Uterus (tissue), 4 donors: ENCODE data around the gene LIMS2. TPM values are rescaled to one million over a fixed set of nuclear protein-coding genes. Genes with fewer than 3 reads are reported as not detected.

ENCODE experiments used
- DNase-seq, 2 donors: peaks; one replicate each; pipeline ENCODE4 v3.0.0-alpha.2; 2019 to 2020
- H3K27ac ChIP-seq, 2 donors: fragments of 200-600 bp; sonication (generic); 1 replicate in 1 of 2; 2 replicates in 1 of 2; pipeline ENCODE4 v1.5.1; 2016 to 2018
- H3K27me3 ChIP-seq, 2 donors: fragments of 200-600 bp; sonication (generic); one replicate each; pipeline ENCODE4 v1.5.1; 2018 to 2019; ENCODE audit warnings: control low read depth in 1 of 2
- H3K36me3 ChIP-seq, 2 donors: fragments of 200-600 bp; sonication (generic); one replicate each; pipeline ENCODE4 v1.5.1; 2019; ENCODE audit warnings: control low read depth in 1 of 2
- H3K4me1 ChIP-seq, 2 donors: fragments of 200-600 bp; sonication (generic); one replicate each; pipeline ENCODE4 v1.5.1; 2018 to 2019; ENCODE audit warnings: control low read depth in 1 of 2
- H3K4me3 ChIP-seq, 2 donors: fragments of 200-600 bp; sonication (generic); 1 replicate in 1 of 2; 2 replicates in 1 of 2; pipeline ENCODE4 v1.5.1; 2018 to 2019; ENCODE audit warnings: mild to moderate bottlenecking in 1 of 2
- H3K9me3 ChIP-seq, 2 donors: fragments of 200-600 bp; sonication (generic); one replicate each; pipeline ENCODE4 v1.5.1; 2019; ENCODE audit warnings: control low read depth in 1 of 2
- POLR2A ChIP-seq, 2 donors: fragments of 450-650 bp; IDR thresholded peaks; one replicate each; pipeline ENCODE4 v1.6.1; 2016; ENCODE audit warnings: antibody characterized with exemption in 2 of 2, mild to moderate bottlenecking in 1 of 2, moderate library complexity in 1 of 2
- intact Hi-C: fragments of 100-400 bp; cut with DNase I; formaldehyde crosslinking; loops from one replicate; pipeline ENCODE4 v1.15.1; 2023; ENCODE audit warnings: low total_unique reads
- total RNA-seq, 4 donors: library from RNA; depleted of rRNA in 3 of 4; stranded (reverse); fragments of >200 nt in 3 of 4; gene quantifications; one replicate each; pipeline versions ENCODE4 v1.1.0 to v1.2.4, GENCODE V29; 2014 to 2023
- TF ChIP-seq, protein P1 (sequence below), 4 experiments: fragments of 200-600 bp in 2 of 4; fragments of 450-650 bp in 2 of 4; sonication (generic) in 2 of 4; IDR thresholded peaks; one replicate each; pipeline ENCODE4 v1.5.1; 2016 to 2019; ENCODE audit warnings: antibody characterized with exemption in 4 of 4, mild to moderate bottlenecking in 2 of 4, moderate library complexity in 1 of 4
- donor health status: DM: yes; HTN: yes; CAD: no.

Gene LIMS2
- total RNA-seq, 4 donors from 2014 or later, result 15.8 to 298 (median 66.2) TPM

DNA sequence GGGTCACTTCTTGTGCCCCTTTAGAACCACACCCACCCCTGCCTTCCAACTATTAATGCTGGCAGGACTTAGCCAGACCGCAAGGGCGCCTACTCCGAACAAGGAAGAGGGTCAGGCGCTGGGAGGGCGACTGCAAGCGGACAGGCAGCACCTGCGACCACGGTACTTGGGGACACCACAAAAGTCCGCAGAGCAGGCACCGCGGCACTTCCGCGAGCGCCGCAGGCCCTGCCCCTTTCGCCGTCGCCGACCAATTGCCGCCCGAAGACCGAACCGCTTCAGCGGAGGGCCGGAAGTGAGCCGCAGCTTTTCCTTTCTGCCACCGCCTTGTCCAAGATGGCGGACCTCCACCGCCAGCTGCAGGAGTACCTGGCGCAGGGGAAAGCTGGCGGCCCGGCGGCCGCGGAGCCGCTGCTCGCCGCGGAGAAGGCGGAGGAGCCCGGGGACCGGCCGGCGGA, 25.9 kb upstream of the LIMS2 start, which contains the start of gene SFT2D3:
Gene SFT2D3, plus strand, starts transcription at position 305 of the 458 bp plus-strand sequence. Its CDS starts 32 bp downstream, at position 337.
- peak within 1 kb of the TSS; percentile 54 to 93 for H3K4me3 ChIP-seq
- peak within 1 kb of the TSS; percentile 89 to 96 for H3K27ac ChIP-seq
- H3K9me3 ChIP-seq, result no peaks in the 10 kb centered on the region
- H3K27me3 ChIP-seq, result no peaks in the 10 kb centered on the region
- TF ChIP-seq, protein P1, sequence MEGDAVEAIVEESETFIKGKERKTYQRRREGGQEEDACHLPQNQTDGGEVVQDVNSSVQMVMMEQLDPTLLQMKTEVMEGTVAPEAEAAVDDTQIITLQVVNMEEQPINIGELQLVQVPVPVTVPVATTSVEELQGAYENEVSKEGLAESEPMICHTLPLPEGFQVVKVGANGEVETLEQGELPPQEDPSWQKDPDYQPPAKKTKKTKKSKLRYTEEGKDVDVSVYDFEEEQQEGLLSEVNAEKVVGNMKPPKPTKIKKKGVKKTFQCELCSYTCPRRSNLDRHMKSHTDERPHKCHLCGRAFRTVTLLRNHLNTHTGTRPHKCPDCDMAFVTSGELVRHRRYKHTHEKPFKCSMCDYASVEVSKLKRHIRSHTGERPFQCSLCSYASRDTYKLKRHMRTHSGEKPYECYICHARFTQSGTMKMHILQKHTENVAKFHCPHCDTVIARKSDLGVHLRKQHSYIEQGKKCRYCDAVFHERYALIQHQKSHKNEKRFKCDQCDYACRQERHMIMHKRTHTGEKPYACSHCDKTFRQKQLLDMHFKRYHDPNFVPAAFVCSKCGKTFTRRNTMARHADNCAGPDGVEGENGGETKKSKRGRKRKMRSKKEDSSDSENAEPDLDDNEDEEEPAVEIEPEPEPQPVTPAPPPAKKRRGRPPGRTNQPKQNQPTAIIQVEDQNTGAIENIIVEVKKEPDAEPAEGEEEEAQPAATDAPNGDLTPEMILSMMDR (IDR thresholded peaks at IDR 0.05), result peak in 1 of 4 experiments; percentile 4
- peak; percentile 77 to 83 for TF ChIP-seq POLR2A (IDR thresholded peaks at IDR 0.05)
- peaks cover 6 to 7% of the 10 kb centered on the region in 2 donors for H3K4me1 ChIP-seq
- H3K36me3 ChIP-seq, result no peaks in the 10 kb centered on the region
- intact Hi-C loops, result no loop called here
- peak; percentile 87 to 89 for DNase-seq

DNA sequence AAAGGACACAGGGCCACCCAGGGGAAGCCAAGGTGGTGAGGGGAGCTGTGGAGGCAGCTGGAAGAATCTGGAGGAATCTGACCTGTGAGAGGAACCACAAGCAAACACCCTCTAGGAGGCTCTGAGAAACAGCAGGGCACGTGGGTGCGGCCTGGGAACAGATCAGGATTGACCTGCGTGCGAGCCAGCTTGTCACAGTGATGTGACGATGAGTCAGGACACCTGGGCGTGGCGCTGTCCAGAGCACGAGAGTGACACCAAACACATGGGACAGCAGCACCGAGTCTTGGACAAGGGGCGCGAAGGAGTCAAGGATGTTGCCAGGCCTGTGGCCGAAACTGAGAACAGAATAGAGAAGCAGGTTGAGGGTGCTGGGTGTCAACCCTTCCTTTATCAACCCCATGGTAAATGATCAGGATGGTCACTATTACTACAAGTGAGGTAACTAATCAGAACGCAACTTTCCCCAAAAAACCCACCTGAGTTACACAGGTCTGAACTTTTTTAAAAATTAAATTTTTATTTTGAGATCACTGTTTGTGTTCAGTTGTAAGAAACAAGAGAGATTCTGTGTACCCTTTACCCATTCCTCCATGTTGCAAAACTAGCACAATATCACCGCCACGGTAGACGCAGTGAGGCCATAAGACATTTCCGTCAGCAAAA, 25.3 kb upstream of the LIMS2 start:
- DNase-seq, result peak in 1 of 2 donors; percentile 36
- Histone ChIP-seq H3K27me3 (no peaks in the 10 kb centered on the region), H3K9me3 (no peaks in the 10 kb centered on the region), H3K27ac (peak overlapping the region; percentile 89 to 96), H3K4me3 (peak overlapping the region; percentile 54 to 93), H3K4me1 (peaks cover 6 to 7% of the 10 kb centered on the region in 2 donors), H3K36me3 (no peaks in the 10 kb centered on the region)
- intact Hi-C loops, result no loop called here
- TF ChIP-seq, protein P1 (IDR thresholded peaks at IDR 0.05), result no peak
- TF ChIP-seq POLR2A (IDR thresholded peaks at IDR 0.05), result no peak

DNA sequence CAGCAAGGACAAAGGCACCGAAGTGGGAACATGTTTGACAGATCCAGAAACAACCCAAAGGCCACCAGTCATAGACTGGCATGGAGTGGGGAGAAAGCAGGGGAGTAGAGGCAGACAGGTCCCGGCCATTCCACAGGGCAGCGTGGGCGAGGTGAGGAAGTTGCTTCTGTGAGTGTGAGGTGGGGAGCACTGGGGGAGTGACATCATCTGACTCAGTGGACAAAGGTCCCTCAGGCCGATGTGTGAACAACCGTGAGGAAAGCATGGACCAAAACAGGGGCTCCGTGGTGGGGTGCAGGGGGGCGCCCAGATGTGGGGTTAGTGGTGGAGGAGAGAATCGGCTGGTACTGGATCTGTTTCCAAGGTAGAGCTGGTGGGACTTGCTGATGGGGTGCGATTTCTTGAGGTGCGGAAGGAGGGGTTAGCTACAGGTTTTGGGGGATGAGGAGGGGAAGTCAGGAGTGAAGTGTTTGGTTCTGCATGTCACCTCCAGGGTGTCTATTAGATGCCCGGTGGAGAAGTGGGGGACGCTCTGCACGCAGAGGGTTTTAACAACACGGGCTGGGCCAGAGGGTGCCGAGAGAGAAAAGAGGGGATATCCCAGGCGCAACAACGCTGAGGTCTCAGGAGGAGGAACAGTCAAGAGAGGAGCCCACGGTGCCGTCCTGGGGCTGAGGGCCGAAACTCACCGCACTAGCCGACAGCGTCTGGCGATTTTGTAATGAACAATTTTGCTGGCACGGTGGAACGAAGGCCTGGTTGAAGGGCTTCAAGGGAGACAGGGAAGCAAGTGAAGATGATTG, 23.4 kb upstream of the LIMS2 start:
- intact Hi-C loops, result no loop called here
- Histone ChIP-seq H3K27ac (no peak overlapping the region), H3K9me3 (no peaks in the 10 kb centered on the region), H3K4me1 (peaks cover 6 to 7% of the 10 kb centered on the region in 2 donors), H3K36me3 (no peaks in the 10 kb centered on the region), H3K4me3 (no peak overlapping the region), H3K27me3 (no peaks in the 10 kb centered on the region)
- no peak for TF ChIP-seq POLR2A (IDR thresholded peaks at IDR 0.05)
- TF ChIP-seq, protein P1 (IDR thresholded peaks at IDR 0.05), result no peak
- DNase-seq, result no peak

DNA sequence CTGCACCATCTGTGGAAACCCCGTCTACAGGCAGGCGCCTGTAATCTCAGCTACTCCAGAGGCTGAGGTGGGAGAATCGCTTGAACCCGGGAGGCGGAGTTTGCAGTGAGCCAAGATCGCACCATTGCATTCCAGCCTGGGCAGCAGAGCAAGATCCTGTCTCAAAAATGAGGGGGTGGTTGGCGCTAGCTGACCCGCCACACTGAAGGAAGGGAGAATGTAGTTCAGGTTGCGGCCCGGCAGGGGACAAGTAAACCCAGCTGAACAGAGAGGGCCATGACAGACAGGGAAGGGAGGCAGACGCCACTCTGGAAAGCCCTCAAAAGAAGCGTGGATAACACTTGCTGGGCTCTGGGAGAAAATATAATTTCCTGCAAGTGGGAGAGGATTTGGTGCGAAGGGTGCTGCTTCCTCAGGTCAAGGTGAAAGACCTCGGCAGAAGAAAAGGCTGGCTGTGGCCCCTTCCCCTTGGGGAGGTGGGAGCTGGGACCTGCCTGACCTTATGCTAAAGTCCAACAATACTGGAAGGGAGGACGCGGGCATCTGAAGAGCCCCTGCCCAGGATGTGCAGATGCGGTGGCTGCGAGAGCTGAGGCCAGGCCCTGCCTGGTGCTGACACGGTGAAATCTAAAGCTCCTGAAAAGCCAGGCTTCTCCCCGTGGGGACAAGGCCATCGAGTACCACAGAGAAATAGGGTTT, 22.3 kb upstream of the LIMS2 start:
- intact Hi-C loops, result no loop called here
- Histone ChIP-seq H3K27ac (no peak overlapping the region), H3K9me3 (no peaks in the 10 kb centered on the region), H3K27me3 (no peaks in the 10 kb centered on the region), H3K4me3 (no peak overlapping the region), H3K36me3 (no peaks in the 10 kb centered on the region), H3K4me1 (peaks cover 0 to 4% of the 10 kb centered on the region in 2 donors)
- no peak for TF ChIP-seq POLR2A (IDR thresholded peaks at IDR 0.05)
- TF ChIP-seq, protein P1 (IDR thresholded peaks at IDR 0.05), result no peak
- no peak for DNase-seq
